ENCODE results near the gene KCNA10.

Gene KCNA10

DNA sequence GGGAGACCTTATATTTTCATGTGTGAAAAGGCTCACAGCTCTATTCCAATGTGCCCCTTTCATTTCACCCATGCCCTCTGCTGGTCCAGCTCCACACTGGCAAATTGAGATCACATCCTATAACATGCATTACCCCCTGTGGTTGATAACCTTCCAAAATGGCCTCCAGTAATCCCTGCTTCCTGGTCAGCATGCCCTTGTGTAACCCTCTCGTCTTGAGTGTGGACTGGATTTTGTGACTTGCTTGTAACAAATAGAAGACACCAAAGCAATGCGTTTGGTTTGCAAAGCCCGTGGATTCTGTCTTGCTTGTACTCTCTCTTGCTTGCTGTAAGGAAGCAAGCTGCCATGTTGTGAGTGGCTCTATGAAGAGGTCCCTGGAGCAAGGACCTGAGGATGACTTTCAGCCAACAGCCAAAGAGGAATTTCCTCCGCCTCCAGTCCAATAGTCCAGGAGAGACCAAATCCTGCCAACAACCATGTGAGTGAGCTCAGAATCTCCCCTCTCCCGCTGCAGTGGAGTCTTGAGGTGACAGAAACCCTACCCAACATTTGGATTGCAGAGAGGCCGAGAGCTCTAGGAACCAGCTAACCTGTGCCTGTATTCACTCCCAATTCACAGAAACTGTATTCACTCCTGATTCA, 17.4 kb downstream of the KCNA10 start:
- DNase-seq (ENCODE audit: low read depth in 4 of 4, low spot score in 1 of 4), result no peak

DNA sequence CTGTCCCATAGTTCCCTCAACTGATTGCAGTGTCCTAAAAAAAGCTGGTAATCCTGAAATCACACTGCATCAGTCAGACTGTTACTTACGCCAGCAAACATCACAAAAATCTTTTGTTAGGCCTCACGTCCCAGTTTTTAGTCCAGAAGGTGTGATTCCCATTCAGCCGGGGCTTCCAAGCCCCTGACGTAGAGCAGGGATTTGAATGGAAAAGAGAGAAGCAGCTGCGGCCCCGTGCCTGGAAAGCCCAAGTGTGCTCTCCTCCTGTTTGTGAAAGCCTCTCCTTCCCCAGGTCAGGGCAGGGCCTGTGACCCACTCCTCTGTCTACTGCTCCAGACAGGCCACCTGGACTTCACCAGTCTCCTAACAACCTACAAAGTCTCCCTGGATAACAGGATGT, 20.7 kb downstream of the KCNA10 start:
- no peak for DNase-seq (ENCODE audit: low read depth in 4 of 4, low spot score in 1 of 4)

DNA sequence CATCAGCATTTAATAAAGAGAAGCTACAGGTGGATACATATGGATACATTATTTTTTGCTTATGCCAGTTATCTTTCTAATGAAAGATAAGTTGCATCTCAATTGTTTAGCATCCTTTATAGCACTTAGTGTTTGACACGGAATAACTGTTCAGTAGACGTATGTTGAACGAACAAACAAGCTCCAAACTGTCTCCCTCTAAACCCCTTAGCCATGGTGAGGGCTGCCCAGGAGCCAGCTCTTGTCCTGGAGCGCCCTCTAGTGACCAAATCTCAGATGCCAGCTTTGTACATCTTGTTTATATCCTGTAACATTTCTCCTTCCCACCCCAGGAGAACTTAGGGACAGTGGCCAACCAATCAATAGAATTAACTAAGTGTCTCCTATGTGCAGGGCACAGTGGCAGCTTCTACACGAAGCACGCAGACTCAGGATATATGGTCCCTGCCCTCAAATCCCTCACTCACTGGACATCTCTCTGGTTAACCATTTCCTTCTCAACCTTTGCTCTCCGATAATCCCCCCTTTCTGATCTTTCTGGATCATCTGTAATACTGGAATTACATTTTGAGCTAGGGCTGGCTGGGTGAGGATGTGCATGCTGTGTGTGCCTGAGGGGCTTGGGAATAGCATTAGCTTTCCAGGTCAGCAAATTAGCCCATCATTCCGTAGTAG, 22.9 kb downstream of the KCNA10 start:
- peak; percentile 64 to 81 (median 69) for DNase-seq (ENCODE audit: low read depth in 4 of 4, low spot score in 1 of 4)

DNA sequence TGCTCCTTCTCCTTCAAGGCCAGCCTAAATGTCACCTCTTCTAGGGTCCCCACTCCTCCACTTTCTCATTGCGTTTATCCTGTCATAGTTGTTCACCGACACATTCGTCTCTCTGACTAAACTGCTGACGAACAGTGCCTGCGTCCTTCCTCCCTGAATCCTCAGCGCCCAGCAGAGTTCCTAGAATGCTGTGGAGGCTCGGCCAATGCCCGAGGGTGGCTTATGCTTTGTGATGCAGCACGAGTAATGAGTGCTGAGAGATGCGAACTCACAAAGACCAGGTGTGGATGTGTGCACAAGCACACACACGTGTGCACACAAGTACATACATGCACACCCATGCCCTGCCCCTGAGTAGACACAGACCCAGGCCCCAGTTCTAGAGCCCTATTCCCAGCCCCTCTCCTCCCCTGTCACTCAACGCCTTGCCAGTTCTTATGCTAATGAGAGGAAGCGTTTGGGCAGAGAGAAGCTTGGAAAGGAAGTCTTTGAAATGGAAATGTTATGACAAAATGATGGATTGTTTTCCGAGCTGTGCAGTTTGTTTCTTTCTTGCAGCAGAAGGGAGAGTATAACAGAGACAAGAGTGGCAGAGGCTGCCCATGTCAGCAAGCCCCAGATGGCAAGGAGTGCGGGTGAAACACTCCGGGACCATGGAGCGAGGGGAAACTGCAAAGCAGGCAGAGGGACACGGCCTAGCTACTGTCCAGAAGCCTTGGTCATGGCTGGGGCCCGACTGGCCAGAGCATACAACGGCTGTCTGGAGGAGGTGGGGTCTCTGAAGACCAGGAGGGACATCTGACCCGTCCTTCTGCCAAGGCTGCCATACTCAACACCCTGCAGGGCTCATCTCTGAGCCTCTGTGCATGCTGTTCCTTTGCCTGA, 24.2 kb downstream of the KCNA10 start:
- no peak for DNase-seq (ENCODE audit: low read depth in 4 of 4, low spot score in 1 of 4)

DNA sequence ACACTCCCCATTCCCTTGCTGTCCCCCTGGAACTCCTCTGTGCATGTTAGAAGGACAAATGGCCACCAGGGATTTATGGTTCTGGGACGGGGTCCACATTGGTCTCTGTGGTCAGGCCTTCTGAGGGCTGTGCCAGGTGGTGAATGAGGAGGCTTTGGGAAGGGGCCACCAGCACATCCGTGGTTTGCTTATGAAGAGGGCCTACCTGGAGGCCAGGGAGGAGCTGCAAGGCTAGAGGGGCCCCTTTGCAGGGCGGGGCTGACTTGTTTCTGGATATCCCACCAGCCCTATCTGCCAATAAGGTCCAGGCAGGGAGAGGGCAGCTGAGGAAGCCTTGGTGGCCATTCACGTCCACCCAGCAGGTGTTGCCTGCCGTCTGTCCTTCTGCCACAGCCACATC, 24.9 kb downstream of the KCNA10 start:
- DNase-seq (ENCODE audit: low read depth in 4 of 4, low spot score in 1 of 4), result no peak

- DNase-seq (ENCODE audit: low read depth in 4 of 4, low spot score in 1 of 4), result no peak
Measured at GRCh38 chr1:110493059-110493699, 25.8 kb downstream of the KCNA10 start.

DNA sequence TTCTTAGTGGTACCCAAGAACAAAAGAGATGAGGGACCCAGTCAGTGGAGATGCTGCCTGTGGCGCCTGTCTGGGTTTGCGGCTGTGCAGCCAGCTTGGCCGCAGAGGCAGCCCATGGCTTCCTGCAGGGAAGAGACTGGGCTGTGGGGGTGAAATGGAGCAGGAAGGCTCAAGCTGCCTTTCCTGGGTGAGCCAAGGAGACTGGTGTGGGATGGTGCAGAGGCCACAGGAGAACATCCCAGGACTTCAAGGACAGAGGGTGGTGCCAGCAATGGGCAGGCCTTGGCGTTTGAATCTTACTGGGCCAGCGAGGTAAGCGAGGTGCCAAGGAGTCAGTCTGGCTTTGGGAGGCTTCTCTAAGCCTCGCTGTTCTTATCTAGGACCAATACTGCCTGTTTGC, 26.4 kb downstream of the KCNA10 start:
- DNase-seq (ENCODE audit: low read depth in 4 of 4, low spot score in 1 of 4), result no peak

- DNase-seq (ENCODE audit: low read depth in 4 of 4, low spot score in 1 of 4), result no peak
Measured at GRCh38 chr1:110490791-110491451, 28.1 kb downstream of the KCNA10 start.

DNA sequence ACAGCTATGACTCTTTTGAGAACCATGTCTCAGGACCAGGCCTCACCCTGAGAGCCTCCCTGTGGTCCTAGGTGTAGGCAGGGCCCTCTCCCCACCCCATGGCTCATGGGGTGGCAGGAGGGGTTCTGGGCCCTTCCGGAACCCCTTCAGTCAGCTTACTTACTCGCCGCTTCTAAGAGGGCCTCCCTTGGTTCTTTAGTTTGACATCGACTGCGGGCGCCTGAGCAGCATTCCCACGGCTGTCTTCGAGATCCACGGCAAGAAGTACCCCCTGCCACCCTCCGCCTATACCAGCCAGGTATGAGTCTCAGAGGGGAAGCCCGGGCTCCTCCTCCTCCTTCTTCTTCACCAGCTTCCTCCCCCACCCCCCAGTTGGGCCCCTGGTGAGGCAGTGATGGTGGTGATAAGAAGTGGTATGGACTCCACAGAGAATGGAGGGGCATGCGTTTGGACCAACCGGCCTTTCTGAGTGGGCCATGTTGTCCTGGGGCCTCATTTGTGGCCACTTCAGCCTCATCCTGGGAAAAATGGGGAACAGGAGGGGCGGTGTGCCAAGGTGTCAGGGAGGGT, 28.9 kb downstream of the KCNA10 start:
- no peak for DNase-seq (ENCODE audit: low read depth in 4 of 4, low spot score in 1 of 4)

DNA sequence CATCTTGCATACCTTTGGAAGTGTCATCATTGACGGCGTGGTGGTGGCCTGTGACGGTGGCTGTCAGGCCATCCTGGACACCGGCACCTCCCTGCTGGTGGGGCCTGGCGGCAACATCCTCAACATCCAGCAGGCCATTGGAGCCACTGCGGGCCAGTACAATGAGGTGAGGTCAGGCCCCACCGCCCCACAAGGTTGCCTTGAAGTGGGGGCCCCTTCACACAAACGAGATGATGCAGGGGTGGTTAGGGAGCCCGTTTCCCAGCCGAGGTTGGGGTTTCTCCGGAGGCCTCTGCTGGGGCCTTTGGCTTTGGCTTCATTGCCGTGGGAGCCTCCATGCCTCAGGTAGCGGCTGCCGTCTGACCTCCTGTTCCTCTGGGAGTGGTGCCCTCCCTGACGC, 29.6 kb downstream of the KCNA10 start:
- DNase-seq (ENCODE audit: low read depth in 4 of 4, low spot score in 1 of 4), result no peak

DNA sequence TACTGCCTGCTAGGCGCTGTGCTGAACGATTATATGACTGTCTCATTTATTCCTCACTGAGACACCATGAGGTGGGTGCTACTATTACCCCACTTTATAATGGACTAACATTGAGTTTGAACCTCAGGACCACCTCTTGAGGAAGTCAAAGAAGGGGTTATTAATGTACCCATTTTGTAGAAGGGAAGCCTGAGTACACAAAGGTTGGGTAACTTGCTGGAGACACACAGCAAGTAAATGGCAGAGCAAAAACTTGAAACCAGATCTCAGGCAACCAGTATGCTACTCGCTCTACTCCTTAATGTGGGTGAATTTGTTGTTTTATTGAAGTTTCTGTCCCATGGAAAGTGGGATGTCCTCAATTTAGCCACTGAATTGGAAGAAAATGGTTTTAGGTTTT, 30.1 kb downstream of the KCNA10 start:
- DNase-seq (ENCODE audit: low read depth in 4 of 4, low spot score in 1 of 4), result no peak

DNA sequence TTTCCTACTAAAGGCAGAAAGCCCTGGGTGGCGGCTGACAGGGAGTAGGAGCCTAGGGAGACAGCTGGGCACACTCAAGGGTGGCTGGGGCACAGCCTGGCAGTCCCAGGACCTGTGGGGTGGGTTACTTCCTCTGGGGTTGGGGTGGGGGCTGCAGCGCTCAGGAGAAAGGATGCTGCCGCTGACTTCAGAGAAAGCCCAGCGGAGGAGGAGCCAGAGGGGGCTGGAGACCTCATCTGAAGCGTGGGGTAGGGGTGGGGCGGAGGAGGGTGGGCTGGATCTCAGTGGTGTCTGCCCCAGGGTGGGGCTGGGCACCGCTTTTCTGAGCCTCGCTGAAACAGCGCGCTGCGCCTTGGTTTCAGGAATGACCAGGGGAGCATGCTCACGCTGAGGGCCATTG, 30.8 kb downstream of the KCNA10 start:
- no peak for DNase-seq (ENCODE audit: low read depth in 4 of 4, low spot score in 1 of 4)

GRCh38 chr1:110487726-110488125, 31.2 kb downstream of the KCNA10 start:
- no peak for DNase-seq (ENCODE audit: low read depth in 4 of 4, low spot score in 1 of 4)

- no peak for DNase-seq (ENCODE audit: low read depth in 4 of 4, low spot score in 1 of 4)
Measured at GRCh38 chr1:110485725-110486124, 33.2 kb downstream of the KCNA10 start.

GRCh38 chr1:110484801-110485200, 34.2 kb downstream of the KCNA10 start:
- no peak for DNase-seq (ENCODE audit: low read depth in 4 of 4, low spot score in 1 of 4)

- DNase-seq (ENCODE audit: low read depth in 4 of 4, low spot score in 1 of 4), result no peak
Measured at GRCh38 chr1:110483308-110483685, 35.7 kb downstream of the KCNA10 start.

- no peak for DNase-seq (ENCODE audit: low read depth in 4 of 4, low spot score in 1 of 4)
Measured at GRCh38 chr1:110482662-110483307, 36.2 kb downstream of the KCNA10 start.

GRCh38 chr1:110481968-110482623, 36.9 kb downstream of the KCNA10 start:
- no peak for DNase-seq (ENCODE audit: low read depth in 4 of 4, low spot score in 1 of 4)

- DNase-seq (ENCODE audit: low read depth in 4 of 4, low spot score in 1 of 4), result no peak
Measured at GRCh38 chr1:110480356-110481096, 38.4 kb downstream of the KCNA10 start.

Measured in stimulated activated CD4-positive, alpha-beta T cell treated with anti-CD3 and anti-CD28 coated beads, Interleukin-1b, Interleukin-23, amount 100 ng/mL, for 24 hours (primary cell).